Testis (tissue), 3 donors: ENCODE data around the gene CXCL5. TPM values are rescaled to one million over a fixed set of nuclear protein-coding genes. Genes with fewer than 3 reads are reported as not detected.

Experiments
- DNase-seq: peaks from one replicate; pipeline ENCODE4 v3.0.0-alpha.2; 2019
- H3K27ac ChIP-seq, 2 donors: fragments of 200-600 bp; sonication (generic); one replicate each; pipeline ENCODE4 v1.5.1; 2019
- H3K27me3 ChIP-seq: fragments of 200-600 bp; sonication (generic); one replicate; pipeline ENCODE4 v1.5.1; 2019
- H3K36me3 ChIP-seq: fragments of 200-600 bp; sonication (generic); one replicate; pipeline ENCODE4 v1.5.1; 2017; ENCODE audit warnings: low read depth; ENCODE audit errors: missing control alignments
- H3K4me1 ChIP-seq: fragments of 200-600 bp; sonication (generic); one replicate; pipeline ENCODE4 v1.5.1; 2019
- H3K4me3 ChIP-seq, 2 donors: fragments of 200-600 bp; sonication (generic); one replicate each; pipeline ENCODE4 v1.5.1; 2017 to 2019
- H3K9me3 ChIP-seq: fragments of 200-600 bp; sonication (generic); one replicate; pipeline ENCODE4 v1.5.1; 2017
- CTCF ChIP-seq, 3 experiments: fragments of 450-650 bp in 2 of 3; fragments of 200-600 bp in 1 of 3; sonication (generic) in 1 of 3; IDR thresholded peaks; one replicate each; pipeline ENCODE4 v1.5.1; 2016 to 2019; ENCODE audit warnings: antibody characterized with exemption in 3 of 3, mild to moderate bottlenecking in 2 of 3, moderate library complexity in 1 of 3
- POLR2A ChIP-seq: fragments of 450-650 bp; IDR thresholded peaks from one replicate; pipeline ENCODE4 v1.6.1; 2017; ENCODE audit warnings: antibody characterized with exemption, mild to moderate bottlenecking, moderate library complexity
- WGBS, 2 donors: methylation state at CpG; one replicate each; pipeline ENCODE4 v1.1.5; 2018; 5-methylcytosine and 5-hydroxymethylcytosine counted together
- intact Hi-C: fragments of 100-400 bp; cut with DNase I; formaldehyde crosslinking; loops from one replicate; pipeline ENCODE4 v1.15.1; 2023; ENCODE audit warnings: low total_unique reads
- polyA plus RNA-seq: library from polyadenylated mRNA; stranded (reverse); fragments of 350-450 nt; fragmentation: Illumina TruSeq; extraction: RNeasy Lipid Tissue Mini Kit (QIAGEN cat#74804); gene quantifications from one replicate; pipeline ENCODE4 v1.2.3, GENCODE V29; 2014; ENCODE audit warnings: low read depth, low replicate concordance; ENCODE audit not compliant: insufficient read depth
- total RNA-seq, 2 donors: library from RNA; depleted of rRNA; stranded (reverse); fragments of >200 nt; gene quantifications; one replicate each; pipeline ENCODE4 v1.2.3, GENCODE V29; 2016

Gene CXCL5
- total and polyA plus RNA-seq, 3 donors from 2014 or later, result 0.16 to 0.55 (median 0.37) TPM

GRCh38 chr4:74038425-74039314, 40.2 kb upstream of the CXCL5 start, which contains the start of gene CXCL3:
TSS of gene CXCL3 (minus strand) at chr4:74038689. CDS start at chr4:74038611, 78 bp downstream.
- H3K4me3 ChIP-seq, result peak within 1 kb of the TSS; percentile 57 to 71
- H3K9me3 ChIP-seq, result no peaks in the 10 kb centered on the region
- DNase-seq, result peak; percentile 67
- peak within 1 kb of the TSS in 1 of 2 donors; percentile 50 for H3K27ac ChIP-seq
- no peaks in the 10 kb centered on the region for H3K36me3 ChIP-seq
- 1% methylated on average over 13 to 61 of the region's 64 CpGs for WGBS, 2 donors
- H3K27me3 ChIP-seq, result no peaks in the 10 kb centered on the region
- H3K4me1 ChIP-seq, result peaks cover 6% of the 10 kb centered on the region
- intact Hi-C loops, result no loop called here
- TF ChIP-seq POLR2A (no peak), CTCF (IDR thresholded peaks at IDR 0.05) (peak; percentile 14 to 37 (median 20))

- Histone ChIP-seq H3K36me3 (no peaks in the 10 kb centered on the region), H3K4me3 (peak overlapping the region; percentile 57 to 71), H3K27ac (no peak overlapping the region), H3K9me3 (no peaks in the 10 kb centered on the region), H3K4me1 (peaks cover 6% of the 10 kb centered on the region), H3K27me3 (no peaks in the 10 kb centered on the region)
- no peak for DNase-seq
- WGBS, 2 donors, result 4 to 5% methylated on average over 14 to 17 of the region's 17 CpGs
- intact Hi-C loops, result no loop called here
- TF ChIP-seq POLR2A (no peak), CTCF (IDR thresholded peaks at IDR 0.05) (no peak)
Measured at GRCh38 chr4:74038086-74038424, 39.6 kb upstream of the CXCL5 start.

- Histone ChIP-seq H3K27me3 (no peaks in the 10 kb centered on the region), H3K36me3 (no peaks in the 10 kb centered on the region), H3K4me1 (peaks cover 6% of the 10 kb centered on the region), H3K4me3 (no peak overlapping the region), H3K9me3 (no peaks in the 10 kb centered on the region), H3K27ac (no peak overlapping the region)
- no peak for TF ChIP-seq POLR2A
- no peak for TF ChIP-seq CTCF (IDR thresholded peaks at IDR 0.05)
- DNase-seq, result no peak
- WGBS, 2 donors, result 55 to 56% methylated on average over 4 of the region's 4 CpGs
- intact Hi-C loops, result no loop called here
Measured at GRCh38 chr4:74037076-74037955, 38.8 kb upstream of the CXCL5 start.

- Histone ChIP-seq H3K4me1 (peaks cover 2% of the 10 kb centered on the region), H3K4me3 (no peak overlapping the region), H3K36me3 (no peaks in the 10 kb centered on the region), H3K27me3 (no peaks in the 10 kb centered on the region), H3K27ac (no peak overlapping the region), H3K9me3 (no peaks in the 10 kb centered on the region)
- DNase-seq, result no peak
- intact Hi-C loops, result no loop called here
- no peak for TF ChIP-seq POLR2A
- no peak for TF ChIP-seq CTCF (IDR thresholded peaks at IDR 0.05)
Measured at GRCh38 chr4:74033739-74034138, 35.3 kb upstream of the CXCL5 start.
